NCI-H2196 (cell line): ENCODE data around the gene GRIA1.

ENCODE experiments used
- DNase-seq: peaks from one replicate; lab custom pipeline; 2025; ENCODE audit not compliant: unreplicated experiment; lab: John Stamatoyannopoulos, UW

The GRIA1 gene

GRCh38 chr5:153601377-153601776 lies 110.9 kb downstream of the GRIA1 start:
- DNase-seq = no peak

DNA sequence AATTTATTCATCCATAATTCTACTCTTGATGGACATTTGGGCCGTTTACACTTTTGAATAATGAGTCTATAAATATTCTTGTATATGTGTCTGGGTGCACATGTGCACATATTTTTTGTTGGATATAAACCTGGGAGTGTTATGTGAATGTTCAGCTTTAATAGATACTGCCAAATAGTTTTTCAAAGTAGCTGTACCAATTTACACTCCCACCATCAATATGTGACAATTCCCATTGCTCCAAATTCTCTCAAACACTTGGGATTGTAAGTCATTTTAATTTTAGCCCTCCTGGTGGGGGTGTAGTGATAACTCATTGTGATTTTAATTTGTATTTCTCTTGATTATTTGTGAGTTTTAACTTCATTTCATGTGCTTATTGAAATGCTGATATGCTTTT lies 114.9 kb downstream of the GRIA1 start:
- DNase-seq = no peak

GRCh38 chr5:153610009-153610408 lies 119.5 kb downstream of the GRIA1 start:
- DNase-seq = no peak

- no peak for DNase-seq
Observed at GRCh38 chr5:153610811-153611210, 120.3 kb downstream of the GRIA1 start.

DNA sequence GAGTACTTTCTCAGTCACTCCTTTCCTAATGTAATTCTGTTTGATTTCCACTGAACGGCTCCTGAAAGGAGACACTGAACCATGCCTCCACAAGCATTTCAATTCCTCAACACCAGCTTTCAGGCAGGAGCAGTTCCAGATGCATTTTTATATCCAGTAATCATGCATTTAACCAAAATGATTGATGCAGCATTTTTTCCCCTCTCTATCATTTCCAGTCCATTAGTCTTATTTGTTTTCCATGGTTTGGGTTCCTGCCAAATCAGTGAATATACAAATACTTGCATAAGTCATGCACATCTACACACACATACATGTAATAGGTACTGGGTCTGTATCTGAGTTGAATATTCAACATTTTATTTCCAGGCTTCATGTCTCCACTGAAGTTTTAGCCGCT lies 122.7 kb downstream of the GRIA1 start:
- no peak for DNase-seq

DNA sequence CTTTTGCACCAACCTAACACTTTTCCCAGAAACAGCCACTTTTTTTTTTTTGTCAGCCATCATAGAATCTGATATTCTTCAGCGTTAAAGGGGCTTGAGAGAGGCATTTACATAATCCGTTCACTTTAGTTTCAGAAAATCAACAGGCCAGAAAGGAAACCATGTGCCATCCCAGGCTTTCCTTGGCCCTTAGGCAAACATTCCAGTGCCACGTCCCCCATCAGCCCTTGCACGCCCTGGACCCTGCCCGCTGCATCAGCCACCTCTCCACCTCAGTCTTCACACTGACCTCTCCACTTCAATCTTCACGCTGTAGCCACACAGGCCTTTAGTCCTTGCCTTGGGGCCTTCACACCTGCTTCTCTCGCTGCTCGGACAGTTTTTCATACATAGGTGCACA lies 123.2 kb downstream of the GRIA1 start:
- no peak for DNase-seq

- DNase-seq = no peak
Observed at GRCh38 chr5:153617190-153617589, 126.7 kb downstream of the GRIA1 start.

- no peak for DNase-seq
Observed at GRCh38 chr5:153618307-153618706, 127.8 kb downstream of the GRIA1 start.

GRCh38 chr5:153618867-153619266 lies 128.4 kb downstream of the GRIA1 start:
- no peak for DNase-seq

DNA sequence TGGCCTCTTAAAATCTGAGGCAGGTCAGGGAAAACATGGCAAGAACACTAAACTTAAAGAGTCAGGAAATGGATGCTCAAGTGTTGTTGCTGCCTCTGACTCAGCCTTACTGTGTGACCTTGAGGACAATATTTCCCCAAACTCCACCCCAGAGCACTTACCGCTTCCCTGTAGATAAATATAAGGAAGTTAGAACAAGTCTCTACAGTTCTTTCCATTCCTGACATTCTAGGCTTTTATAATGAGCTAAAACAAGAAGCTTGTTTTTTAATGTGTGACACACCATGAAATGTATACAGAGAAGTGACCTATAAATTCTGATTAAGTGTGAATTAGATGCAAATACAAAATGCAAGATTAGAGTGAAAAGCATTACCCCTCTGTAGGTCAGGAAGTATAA lies 129.3 kb downstream of the GRIA1 start:
- no peak for DNase-seq

- DNase-seq = no peak
Observed at GRCh38 chr5:153623124-153623523, 132.7 kb downstream of the GRIA1 start.

DNA sequence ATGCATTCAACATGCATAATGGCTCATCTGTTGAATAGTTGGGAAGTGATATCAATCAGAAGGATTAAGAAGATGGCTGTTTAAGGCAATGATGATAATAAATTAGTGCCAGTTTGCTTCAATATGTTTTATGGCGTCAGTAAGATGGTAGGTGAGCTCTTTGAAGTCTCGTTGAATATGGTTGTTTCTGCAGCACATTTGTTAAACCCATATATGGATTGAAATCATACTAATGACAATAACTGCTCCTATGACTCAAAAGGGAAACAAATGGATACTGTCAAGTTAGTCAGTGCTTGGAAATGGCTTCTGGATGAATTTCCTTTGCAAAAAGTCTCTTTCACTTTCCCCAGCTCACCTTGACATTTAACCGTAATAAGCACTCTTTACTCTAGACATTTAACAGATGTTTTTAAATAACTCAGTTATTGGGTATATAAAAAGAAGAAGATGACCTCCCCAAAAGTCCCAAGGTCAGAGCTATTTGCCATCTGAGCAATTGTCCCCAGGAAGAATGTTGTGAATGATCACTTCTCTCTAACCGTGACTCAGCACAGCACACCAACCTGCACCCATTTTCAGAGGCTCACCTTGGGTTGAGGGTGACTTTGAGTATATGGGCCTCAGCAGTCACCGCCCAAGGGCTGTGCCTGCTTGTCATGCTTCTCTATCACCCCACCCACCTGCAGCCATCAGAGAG lies 133.4 kb downstream of the GRIA1 start:
- no peak for DNase-seq

- no peak for DNase-seq
Observed at GRCh38 chr5:153624451-153624765, 133.9 kb downstream of the GRIA1 start.

DNA sequence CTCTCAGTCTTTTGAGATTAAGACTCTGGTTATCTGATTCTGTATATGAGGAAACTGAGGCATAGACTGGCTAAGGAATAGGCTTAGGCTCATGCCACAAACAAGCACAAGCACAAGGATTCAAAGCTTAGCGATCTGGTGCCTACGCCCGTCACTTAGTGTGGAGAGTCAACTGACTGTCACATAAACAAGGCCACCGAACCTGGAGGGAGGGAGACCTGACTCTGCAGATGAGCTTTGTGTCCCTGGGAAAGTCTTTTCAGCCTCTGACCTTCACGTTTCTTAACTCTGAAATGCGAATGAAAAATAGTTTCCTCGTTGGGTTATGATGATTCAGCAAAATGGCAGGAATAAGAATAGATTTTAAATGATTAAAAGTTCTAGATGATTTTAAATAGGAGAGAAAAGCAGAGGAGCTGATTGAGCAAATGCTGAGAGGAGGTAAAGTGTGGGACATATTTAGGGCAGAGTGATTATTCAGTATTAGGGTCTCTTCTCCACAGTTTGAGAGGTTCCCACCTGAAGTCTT lies 135.4 kb downstream of the GRIA1 start:
- no peak for DNase-seq

- DNase-seq = no peak
Observed at GRCh38 chr5:153626836-153627235, 136.4 kb downstream of the GRIA1 start.

- DNase-seq = no peak
Observed at GRCh38 chr5:153629027-153629895, 138.8 kb downstream of the GRIA1 start.

DNA sequence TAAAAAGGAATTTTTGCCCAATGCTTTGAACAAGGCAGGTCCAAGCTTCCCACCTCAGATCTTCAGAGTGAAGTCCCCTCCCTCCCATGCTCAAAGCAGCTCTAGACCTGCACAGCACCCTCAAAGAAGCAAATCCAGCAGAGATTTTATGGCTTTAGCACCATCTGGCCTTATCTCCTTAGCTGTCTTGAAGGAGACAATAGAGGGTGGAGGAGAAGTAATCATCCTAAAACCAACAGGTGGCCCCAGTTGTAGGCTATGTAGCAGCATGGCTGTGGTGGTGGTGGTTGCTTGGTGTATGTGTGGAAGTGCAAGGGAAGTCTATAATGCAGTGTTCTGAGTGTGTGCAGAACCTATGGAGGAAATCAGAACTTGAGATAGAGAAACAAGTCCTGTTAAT lies 140.1 kb downstream of the GRIA1 start:
- DNase-seq = no peak

- no peak for DNase-seq
Observed at GRCh38 chr5:153632748-153633290, 142.3 kb downstream of the GRIA1 start.

DNA sequence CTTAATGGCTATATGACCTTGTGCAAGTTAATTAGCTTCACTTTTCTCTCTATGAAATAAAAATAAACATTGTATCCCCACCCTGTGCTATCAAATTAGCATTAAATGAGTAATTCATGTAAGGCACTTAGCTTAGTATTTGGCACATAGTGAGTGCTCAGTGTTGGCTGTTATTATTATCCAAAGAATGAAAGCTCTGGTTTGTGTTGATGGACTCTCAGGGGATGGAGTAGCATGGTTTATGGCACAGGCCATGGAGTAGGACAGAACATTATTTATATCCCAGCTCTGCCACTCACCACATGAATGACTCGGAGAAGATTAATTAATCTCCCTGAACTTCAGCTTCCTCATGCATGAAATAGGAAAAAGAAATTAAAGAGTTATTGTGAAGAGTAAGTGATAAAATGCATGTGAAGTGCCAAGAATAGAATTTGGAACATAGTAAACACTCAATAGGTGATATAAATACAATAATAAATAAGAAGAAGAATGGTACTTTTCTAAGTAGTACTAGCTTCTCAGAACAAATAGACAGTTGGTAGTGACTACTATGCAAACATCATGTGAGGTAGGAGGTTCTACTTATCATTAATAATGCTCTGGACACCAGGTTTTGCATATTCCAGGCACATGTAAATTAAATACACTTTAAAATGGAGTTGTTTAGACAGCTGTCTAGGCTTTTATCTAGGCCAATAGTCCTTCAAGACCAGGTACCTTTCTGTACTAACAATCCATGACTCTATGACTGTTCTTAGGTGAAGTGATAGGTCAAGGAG lies 146.4 kb downstream of the GRIA1 start:
- DNase-seq = peak; percentile 15

- DNase-seq = no peak
Observed at GRCh38 chr5:153640293-153640692, 149.8 kb downstream of the GRIA1 start.

- DNase-seq = no peak
Observed at GRCh38 chr5:153641183-153641688, 150.8 kb downstream of the GRIA1 start.
